Vagina (tissue), 2 donors: ENCODE measurements around the gene SH3RF2. TPM values are rescaled to one million over a fixed set of nuclear protein-coding genes. Genes with fewer than 3 reads are reported as not detected.

Source experiments
- DNase-seq, 2 donors: peaks; one replicate each; pipeline ENCODE4 v3.0.0-alpha.2; 2017; ENCODE audit errors: extremely low spot score in 2 of 2
- H3K27ac ChIP-seq: fragments of 200-600 bp; sonication (generic); one replicate; pipeline ENCODE4 v1.5.1; 2019
- H3K27me3 ChIP-seq: fragments of 200-600 bp; sonication (generic); one replicate; pipeline ENCODE4 v1.5.1; 2019
- H3K36me3 ChIP-seq, 2 donors: fragments of 200-600 bp; sonication (generic); one replicate each; pipeline ENCODE4 v1.5.1; 2017 to 2019
- H3K4me1 ChIP-seq: fragments of 200-600 bp; sonication (generic); one replicate; pipeline ENCODE4 v1.5.1; 2019
- H3K4me3 ChIP-seq, 2 donors: fragments of 200-600 bp; sonication (generic); 1 replicate in 1 of 2; 2 replicates in 1 of 2; pipeline ENCODE4 v1.5.1; 2016 to 2019
- H3K9me3 ChIP-seq: fragments of 200-600 bp; sonication (generic); one replicate; pipeline ENCODE4 v1.5.1; 2019
- CTCF ChIP-seq, 3 experiments: fragments of 450-650 bp in 2 of 3; fragments of 200-600 bp in 1 of 3; sonication (generic) in 1 of 3; IDR thresholded peaks; one replicate each; pipeline ENCODE4 v1.5.1; 2017 to 2019; ENCODE audit warnings: antibody characterized with exemption in 3 of 3, mild to moderate bottlenecking in 2 of 3, moderate library complexity in 2 of 3
- POLR2A ChIP-seq, 2 donors: fragments of 450-650 bp; IDR thresholded peaks; one replicate each; pipeline ENCODE4 v1.6.1; 2017; ENCODE audit warnings: antibody characterized with exemption in 2 of 2, mild to moderate bottlenecking in 2 of 2, moderate library complexity in 2 of 2
- POLR2AphosphoS5 ChIP-seq, 2 donors: sonication (generic); formaldehyde crosslinking; IDR thresholded peaks; one replicate each; pipeline ENCODE4 v1.9.0; 2017; ENCODE audit warnings: antibody characterized with exemption in 2 of 2, mild to moderate bottlenecking in 2 of 2, low read depth in 1 of 2; ENCODE audit not compliant: insufficient read depth in 1 of 2
- intact Hi-C: fragments of 100-400 bp; cut with DNase I; formaldehyde crosslinking; loops from one replicate; pipeline ENCODE4 v1.15.1; 2023
- total RNA-seq: library from RNA; depleted of rRNA; stranded (reverse); fragments of >200 nt; gene quantifications from one replicate; pipeline ENCODE4 v1.2.3, GENCODE V29; 2016

The SH3RF2 gene
- total RNA-seq, 1 donor from 2014 or later, result 48.4 TPM

GRCh38 chr5:146111409-146111808 lies 175.0 kb downstream of the SH3RF2 start:
- Histone ChIP-seq H3K27ac (no peak overlapping the region), H3K9me3 (no peaks in the 10 kb centered on the region), H3K27me3 (no peaks in the 10 kb centered on the region), H3K4me1 (no peaks in the 10 kb centered on the region), H3K36me3 (peaks cover 0 to 21% of the 10 kb centered on the region in 2 donors), H3K4me3 (no peak overlapping the region)
- no peak for TF ChIP-seq POLR2AphosphoS5 (IDR thresholded peaks at IDR 0.05; ENCODE audit: insufficient read depth in 1 of 2, low read depth in 1 of 2)
- no peak for TF ChIP-seq CTCF (IDR thresholded peaks at IDR 0.05)
- no peak for TF ChIP-seq POLR2A (IDR thresholded peaks at IDR 0.05)
- DNase-seq, result no peak
- intact Hi-C loops, result no loop called here

- H3K36me3 ChIP-seq, result peaks cover 0 to 21% of the 10 kb centered on the region in 2 donors
- H3K27me3 ChIP-seq, result no peaks in the 10 kb centered on the region
- no peaks in the 10 kb centered on the region for H3K9me3 ChIP-seq
- H3K27ac ChIP-seq, result no peak overlapping the region
- no peak for TF ChIP-seq POLR2AphosphoS5 (IDR thresholded peaks at IDR 0.05; ENCODE audit: insufficient read depth in 1 of 2, low read depth in 1 of 2)
- no peak for TF ChIP-seq CTCF (IDR thresholded peaks at IDR 0.05)
- no peak for TF ChIP-seq POLR2A (IDR thresholded peaks at IDR 0.05)
- no peak overlapping the region for H3K4me3 ChIP-seq
- DNase-seq, result no peak
- H3K4me1 ChIP-seq, result no peaks in the 10 kb centered on the region
- intact Hi-C loops, result no loop called here
These were observed 176.1 kb downstream of the SH3RF2 start for GRCh38 chr5:146112476-146112875.

Other genes starting within 250 kb of the SH3RF2 start
- gene PRELID2, start 101.2 kb upstream of the SH3RF2 start, total RNA-seq, result 16.2 TPM
- not detected for gene GRXCR2, start 63.6 kb upstream of the SH3RF2 start, total RNA-seq
- not detected for gene PLAC8L1, start 169.0 kb downstream of the SH3RF2 start, total RNA-seq
- 64.8 TPM for gene LARS1, start 246.1 kb downstream of the SH3RF2 start, total RNA-seq